Stimulated activated CD4-positive, alpha-beta T cell treated with anti-CD3 and anti-CD28 coated beads, Interleukin-4, amount 100 ng/mL, for 4 hours (primary cell): Measurements from ENCODE around the gene GPR31.

Source experiments
- DNase-seq, 2 experiments: peaks; one replicate each; pipeline ENCODE4 v3.0.0-alpha.2; 2020

GPR31 gene

GRCh38 chr6:167137081-167137480 lies 20.7 kb downstream of the GPR31 start:
- DNase-seq = no peak

- no peak for DNase-seq
Measured at GRCh38 chr6:167136376-167136775, 21.4 kb downstream of the GPR31 start.

GRCh38 chr6:167134448-167135328 lies 23.1 kb downstream of the GPR31 start:
- DNase-seq = no peak

- no peak for DNase-seq
Measured at GRCh38 chr6:167130712-167131684, 26.8 kb downstream of the GPR31 start.

- no peak for DNase-seq
Measured at GRCh38 chr6:167130008-167130677, 27.6 kb downstream of the GPR31 start.

GRCh38 chr6:167129562-167129961 lies 28.2 kb downstream of the GPR31 start:
- DNase-seq = no peak

- DNase-seq = no peak
Measured at GRCh38 chr6:167129159-167129558, 28.6 kb downstream of the GPR31 start.

GRCh38 chr6:167127785-167128531 lies 29.8 kb downstream of the GPR31 start:
- DNase-seq = no peak

- DNase-seq = no peak
Measured at GRCh38 chr6:167125855-167126349, 31.9 kb downstream of the GPR31 start.

GRCh38 chr6:167125410-167125809 lies 32.4 kb downstream of the GPR31 start:
- DNase-seq = no peak

GRCh38 chr6:167124753-167125152 lies 33.0 kb downstream of the GPR31 start:
- DNase-seq = no peak

- DNase-seq = no peak
Measured at GRCh38 chr6:167122827-167123657, 34.7 kb downstream of the GPR31 start, which contains the start of gene CCR6. CCR6 (plus strand) TSS chr6:167123096; CDS start chr6:167136135, 13,039 bp downstream.

- no peak for DNase-seq
Measured at GRCh38 chr6:167122041-167122826, 35.5 kb downstream of the GPR31 start.

GRCh38 chr6:167121335-167121841 lies 36.4 kb downstream of the GPR31 start:
- DNase-seq = no peak

- DNase-seq = no peak
Measured at GRCh38 chr6:167120583-167120903, 37.2 kb downstream of the GPR31 start.

- no peak for DNase-seq
Measured at GRCh38 chr6:167119670-167120582, 37.9 kb downstream of the GPR31 start.

GRCh38 chr6:167118839-167119238 lies 38.9 kb downstream of the GPR31 start:
- DNase-seq = no peak

GRCh38 chr6:167118006-167118405 lies 39.8 kb downstream of the GPR31 start:
- DNase-seq = no peak

GRCh38 chr6:167116838-167117228 lies 40.9 kb downstream of the GPR31 start:
- DNase-seq = no peak
